GM15510 (cell line): Measurements from ENCODE around the gene R3HDML.

Experiments used
- POLR2A ChIP-seq: IDR thresholded peaks from 3 replicates; pipeline ENCODE4 v1.6.1; 2011; ENCODE audit warnings: borderline replicate concordance; ENCODE audit not compliant: insufficient read length; ENCODE audit errors: extremely low read depth

R3HDML gene

DNA sequence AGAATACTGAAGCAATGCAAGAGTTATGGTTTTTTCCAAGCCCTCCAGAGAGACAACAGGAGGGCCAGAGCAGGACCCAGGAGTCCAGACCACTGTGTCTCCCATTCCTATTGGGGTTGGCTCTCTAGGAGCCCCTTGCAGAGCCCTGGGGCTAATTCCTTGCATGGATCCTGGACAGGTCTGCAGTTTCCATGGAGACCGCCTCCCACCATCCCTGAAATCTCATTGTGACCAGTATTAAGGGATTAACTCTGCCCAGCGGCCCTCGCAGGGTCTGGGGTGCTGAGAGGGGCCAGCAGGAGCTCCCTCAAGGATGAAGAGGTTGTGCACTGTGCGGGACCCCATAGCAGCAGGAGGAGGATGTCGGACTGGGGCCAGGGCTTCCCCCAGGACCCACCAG lies 53.4 kb downstream of the R3HDML start:
- TF ChIP-seq POLR2A = no peak

DNA sequence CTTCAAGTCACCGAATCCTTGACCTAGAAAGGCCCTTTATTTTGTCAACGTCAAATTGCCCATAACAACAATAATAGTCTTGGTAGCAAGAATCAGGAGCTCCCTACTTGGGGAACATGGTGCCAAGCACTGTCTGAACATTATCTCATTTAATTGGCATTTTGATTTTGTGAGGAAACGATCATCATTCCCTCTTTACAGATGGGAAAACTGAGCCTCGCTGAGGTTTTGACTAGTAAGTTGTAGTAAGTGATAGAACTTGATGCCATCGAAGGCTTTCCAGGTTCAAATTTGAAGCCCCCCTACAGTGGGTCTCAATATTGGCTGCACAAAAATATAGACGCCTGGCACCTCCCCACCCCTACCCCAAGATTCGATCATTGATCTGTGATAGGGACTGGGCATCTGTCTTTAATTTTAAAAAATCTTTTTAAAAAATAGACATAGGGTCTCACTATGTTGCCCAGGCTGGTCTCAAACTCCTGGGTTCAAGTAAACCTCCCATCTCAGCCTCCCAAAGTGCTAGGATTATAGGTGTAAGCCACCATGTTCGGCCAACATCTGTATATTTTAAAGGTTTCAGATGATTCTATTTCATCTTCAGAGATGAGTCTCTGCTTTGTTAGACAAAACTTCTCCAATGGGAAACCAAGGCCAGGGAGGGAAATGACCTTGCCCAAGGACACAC lies 55.4 kb downstream of the R3HDML start:
- TF ChIP-seq POLR2A = no peak

DNA sequence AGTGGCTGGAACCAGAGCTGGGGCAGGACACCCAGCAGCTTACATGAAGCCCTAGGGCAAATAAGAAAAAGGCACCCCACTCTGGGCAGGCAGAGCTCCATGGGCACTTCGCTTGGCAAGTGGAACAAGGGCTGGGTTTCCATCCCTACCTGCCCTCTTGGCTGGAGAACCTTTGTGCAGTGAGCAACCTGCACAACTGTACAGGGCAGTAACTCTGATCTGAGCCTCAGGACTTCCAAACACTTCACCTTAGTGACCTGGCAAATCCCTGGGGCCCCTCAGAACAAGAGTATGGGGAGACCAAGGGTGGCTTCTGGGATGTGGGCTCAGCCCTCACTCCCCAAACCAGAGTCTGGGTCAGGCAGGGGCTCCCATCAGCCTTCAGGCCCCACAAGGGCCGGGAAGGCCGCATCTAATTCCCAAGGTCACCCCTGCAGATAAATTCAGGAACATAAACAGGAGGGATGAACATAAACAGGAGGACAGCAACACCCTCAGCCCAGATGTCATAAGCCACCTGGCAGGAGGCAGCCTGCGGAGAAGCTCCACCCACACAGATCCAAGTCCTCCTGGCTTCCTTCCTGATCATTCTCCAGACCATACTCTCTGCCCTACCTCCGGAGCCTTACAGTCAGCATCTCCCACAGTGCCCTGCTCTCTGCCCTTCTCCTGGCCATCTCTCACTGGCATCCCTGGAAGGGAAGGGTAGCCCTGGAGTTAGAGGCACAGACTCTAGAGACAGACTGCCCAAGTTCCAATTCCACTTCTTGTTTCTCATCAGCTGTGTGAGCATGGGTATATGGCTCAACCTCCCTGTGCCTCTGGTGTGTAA lies 56.1 kb downstream of the R3HDML start:
- no peak for TF ChIP-seq POLR2A

DNA sequence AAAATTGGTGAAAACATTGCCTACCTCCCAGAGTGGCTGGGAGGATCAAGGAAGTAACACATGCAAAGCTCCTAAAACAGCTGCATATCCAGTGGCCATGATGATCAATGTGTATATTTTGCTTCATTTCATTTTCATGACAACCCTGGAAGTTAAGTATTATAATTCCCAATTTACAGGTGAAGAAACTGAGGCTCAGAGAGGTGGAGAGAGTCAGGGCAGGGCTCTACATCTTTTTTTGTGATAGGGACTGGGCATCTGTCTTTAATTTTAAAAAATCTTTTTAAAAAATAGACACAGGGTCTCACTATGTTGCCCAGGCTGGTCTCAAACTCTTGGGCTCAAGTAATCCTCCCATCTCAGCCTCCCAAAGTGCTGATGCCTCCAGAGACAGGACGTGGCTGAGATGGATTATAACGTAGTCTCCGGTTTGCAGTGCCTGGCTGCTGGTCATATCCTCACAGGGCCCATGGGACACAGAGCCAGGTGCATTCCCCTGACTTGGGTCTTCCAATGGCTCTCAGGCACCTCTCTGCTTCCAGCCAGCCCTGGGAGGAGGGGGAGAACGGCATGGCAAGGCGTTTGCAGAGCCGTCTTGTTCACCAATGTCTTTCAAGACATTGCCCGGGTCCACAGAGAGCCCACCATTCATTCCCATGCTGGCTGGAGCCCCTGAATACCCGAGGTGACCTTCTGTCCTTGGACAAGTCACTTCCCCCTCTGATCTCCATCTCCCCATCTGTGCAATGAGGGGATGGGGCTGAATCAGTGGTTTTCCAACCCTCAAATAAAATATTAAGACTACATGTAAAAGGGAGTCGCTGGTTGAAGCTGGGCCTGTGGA lies 57.0 kb downstream of the R3HDML start:
- TF ChIP-seq POLR2A = no peak

DNA sequence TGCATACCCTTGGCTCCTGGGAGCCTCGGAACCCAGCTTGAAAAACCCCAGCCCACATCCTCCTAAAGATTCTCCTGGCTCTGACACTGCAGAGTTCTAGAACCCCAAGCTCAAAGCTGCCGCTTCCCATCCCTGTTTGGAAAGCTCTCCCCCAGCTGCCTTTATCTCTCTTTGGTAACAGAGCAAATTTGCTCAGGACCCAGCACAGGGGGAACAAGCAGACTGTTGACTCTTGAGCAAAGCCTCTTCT lies 57.5 kb downstream of the R3HDML start:
- no peak for TF ChIP-seq POLR2A

DNA sequence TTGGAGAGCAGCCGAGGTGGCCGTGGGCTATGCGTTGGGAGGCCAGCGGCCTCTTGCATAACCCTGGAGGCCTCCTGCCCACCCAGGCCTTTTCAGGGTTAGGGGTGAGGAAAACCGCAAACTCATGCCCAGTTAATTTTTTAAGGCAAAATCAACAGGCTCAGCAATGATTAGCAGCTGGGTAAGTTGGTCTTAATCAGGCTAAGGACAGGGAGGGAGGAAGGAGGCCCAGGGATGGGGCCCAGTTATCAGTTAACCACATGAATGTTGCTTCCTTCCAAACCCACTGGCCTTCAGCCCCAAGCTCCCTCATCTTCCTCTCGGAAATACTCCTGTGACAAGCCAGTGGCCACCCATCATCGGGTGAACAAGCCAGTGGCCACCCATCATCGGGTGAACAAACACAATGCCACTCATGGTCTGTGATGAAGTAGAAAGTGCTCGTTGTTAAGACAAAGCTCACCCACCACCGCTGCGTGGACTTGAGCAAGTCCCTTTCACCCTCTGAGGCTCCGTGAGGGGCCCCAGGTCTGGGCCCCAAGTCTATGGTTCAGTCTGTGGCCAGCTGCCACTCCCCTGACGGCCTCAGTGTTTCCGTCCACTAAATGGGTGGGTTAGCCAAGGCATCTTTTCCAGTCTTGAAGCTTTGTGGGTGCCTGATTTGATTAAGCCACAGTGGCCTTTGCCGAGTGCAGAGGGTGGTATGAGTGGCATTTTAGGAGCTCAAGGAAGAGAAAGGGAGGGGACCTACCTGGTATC lies 58.0 kb downstream of the R3HDML start:
- no peak for TF ChIP-seq POLR2A

DNA sequence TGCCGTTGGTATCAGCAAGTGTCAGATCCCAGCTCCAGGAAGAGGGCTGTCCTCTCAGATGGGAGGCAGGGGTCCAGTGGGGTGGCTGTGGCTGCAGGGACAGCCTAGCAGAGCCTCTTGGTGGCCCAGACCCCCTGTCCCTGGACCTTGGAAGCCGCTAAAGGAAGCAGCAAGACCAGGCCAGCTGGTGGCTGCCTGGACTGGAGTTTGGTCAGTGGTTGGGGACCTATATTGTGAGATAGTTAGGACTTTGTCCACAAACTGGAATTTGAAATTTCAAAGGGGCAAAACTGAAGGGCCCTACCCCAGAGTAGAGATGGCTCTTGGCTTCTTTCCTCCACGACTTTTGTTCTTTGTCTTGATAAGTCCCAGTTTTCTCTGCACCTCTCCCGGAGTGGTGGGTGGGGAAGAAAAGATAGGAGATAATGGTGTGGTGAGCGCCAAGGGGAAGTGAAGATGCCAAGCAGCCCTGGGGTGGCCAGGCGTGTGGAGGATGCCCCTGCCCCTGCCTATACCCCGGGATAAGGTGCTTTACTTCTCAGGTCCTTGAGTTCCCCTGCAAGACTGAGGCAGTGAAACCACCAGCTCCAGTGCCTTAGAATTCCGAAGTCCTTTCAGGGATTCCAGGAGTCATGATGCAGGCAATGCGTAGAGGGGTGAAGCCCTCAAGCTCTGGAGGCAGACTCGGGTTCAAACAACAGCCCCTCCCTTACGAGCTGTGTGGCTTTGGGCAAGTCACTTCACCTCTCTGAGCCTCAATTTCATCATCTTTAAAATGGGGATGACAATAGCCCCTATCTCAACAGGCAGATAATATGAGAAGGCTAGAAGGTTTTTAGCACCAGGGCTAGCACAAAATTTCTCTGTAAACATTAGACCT lies 58.9 kb downstream of the R3HDML start:
- TF ChIP-seq POLR2A = no peak

DNA sequence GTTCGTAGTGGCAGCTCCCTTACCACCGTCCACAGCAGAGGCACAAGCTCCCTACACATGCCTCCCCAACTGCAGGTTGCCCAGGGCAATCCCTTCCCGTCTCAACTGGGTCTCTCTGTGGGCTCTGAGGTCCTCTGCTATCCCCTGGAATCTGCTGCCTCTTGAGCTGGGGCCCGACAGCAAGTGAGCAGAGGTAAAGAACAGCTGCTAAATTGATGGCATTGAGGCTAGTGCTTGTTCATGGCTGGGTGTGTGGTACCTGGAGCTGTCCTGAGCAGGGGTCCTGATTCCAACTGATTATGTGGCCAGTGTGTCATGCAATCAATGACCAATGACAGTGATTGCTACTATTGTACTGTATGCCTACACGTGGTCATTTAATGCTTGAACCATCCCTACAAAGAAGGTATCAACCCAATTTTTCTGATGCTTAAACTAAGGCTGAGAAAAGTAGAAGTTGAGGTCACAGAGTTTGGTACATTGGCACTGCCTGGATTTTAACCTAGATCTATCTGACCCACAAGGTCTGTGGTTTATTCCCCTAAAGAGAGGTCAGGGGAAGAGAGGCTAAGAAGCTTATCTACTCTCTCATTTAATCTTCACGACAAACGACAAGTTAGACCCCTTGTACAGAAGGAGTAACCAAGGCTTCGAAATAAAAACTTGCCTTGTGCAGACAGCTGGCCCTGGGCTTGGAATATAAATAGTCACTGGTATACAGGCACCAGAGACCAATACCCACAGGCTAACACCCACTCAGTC lies 59.7 kb downstream of the R3HDML start:
- no peak for TF ChIP-seq POLR2A

DNA sequence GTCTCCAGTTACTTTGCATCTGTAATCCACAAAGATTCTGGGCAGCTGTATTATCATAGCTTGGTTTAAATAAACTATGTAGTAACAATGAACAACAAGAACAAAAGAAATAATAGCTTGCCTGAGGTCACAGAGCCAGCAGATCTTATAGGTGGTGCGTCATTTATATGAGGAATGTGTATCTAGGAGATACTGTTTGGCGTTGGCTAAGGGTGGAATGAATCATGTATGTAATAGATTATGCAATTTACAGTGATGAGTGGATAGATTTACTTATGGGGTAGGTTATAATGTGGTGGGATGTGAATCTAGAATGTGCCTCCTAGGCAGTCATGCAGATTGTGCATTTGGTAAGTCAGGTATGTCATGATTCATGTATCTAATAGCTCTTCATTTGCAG lies 61.5 kb downstream of the R3HDML start:
- no peak for TF ChIP-seq POLR2A

DNA sequence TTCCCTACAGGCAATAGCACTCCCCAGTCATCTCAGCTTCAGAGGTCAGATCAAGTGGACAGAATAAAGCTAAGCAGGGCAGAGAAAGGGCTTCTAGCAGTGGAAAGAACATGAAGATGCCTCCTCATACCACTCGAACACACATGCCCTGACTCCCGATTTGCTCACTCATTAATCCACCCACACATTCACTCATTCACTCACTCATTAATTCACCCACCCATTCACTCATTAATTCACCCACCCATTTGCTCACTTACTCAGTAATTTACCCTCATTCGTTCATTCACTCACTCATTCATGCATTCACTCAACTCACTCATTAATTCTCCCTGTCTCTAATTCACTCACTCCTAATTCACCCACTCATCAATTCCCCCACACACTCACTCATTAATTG lies 62.6 kb downstream of the R3HDML start:
- TF ChIP-seq POLR2A = no peak

DNA sequence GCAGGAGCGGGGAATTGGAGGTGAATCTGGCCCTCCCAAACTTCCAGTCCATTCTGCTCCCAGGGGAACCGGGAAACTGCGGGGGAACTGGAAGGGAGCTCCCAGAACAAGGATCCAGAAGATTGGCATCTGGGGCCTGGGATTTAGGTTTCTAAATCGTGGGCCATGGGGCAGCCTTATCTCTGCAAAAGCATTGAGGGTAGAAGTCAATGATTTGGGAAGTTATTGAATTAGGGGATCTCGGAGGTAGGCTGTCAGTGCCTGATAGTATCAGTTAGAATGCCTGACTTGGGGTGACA lies 63.8 kb downstream of the R3HDML start:
- TF ChIP-seq POLR2A = no peak
